HFF-Myc (cell line): ENCODE data around the gene RPL7A.
A peak's percentile ranks its signal among the peaks of the same experiment; 100 is the strongest.

Experiments used
- DNase-seq: peaks from one replicate; pipeline ENCODE4 v3.0.0-alpha.2; 2011; ENCODE audit warnings: low read depth; ENCODE audit errors: extremely low read depth
- H3K4me3 ChIP-seq: replicated peaks from 2 replicates; pipeline ENCODE4 v1.5.1; 2011; ENCODE audit warnings: low read depth, mild to moderate bottlenecking, control low read depth, low read length
- CTCF ChIP-seq: IDR thresholded peaks from 2 replicates; pipeline ENCODE4 v1.5.1; 2012; ENCODE audit warnings: mild to moderate bottlenecking, low read depth, low read length, control low read depth; ENCODE audit errors: missing control alignments

Gene RPL7A

GRCh38 chr9:133348718-133349573 lies 928 bp downstream of the RPL7A start:
- peak overlapping the region; percentile 100 for H3K4me3 ChIP-seq
- DNase-seq = no peak
- TF ChIP-seq CTCF = no peak

- TF ChIP-seq CTCF = no peak
- no peak for DNase-seq
- H3K4me3 ChIP-seq = peak overlapping the region; percentile 100
Measured at GRCh38 chr9:133349965-133350616, 2.1 kb downstream of the RPL7A start.

- TF ChIP-seq CTCF = no peak
- no peak for DNase-seq
- H3K4me3 ChIP-seq = no peak overlapping the region
Measured at GRCh38 chr9:133351526-133351907, 3.5 kb downstream of the RPL7A start.

GRCh38 chr9:133351908-133352634 lies 4.1 kb downstream of the RPL7A start:
- DNase-seq = peak; percentile 56
- no peak overlapping the region for H3K4me3 ChIP-seq
- TF ChIP-seq CTCF = peak; percentile 78

- no peak for TF ChIP-seq CTCF
Measured at GRCh38 chr9:133352635-133353340, 4.8 kb downstream of the RPL7A start.

GRCh38 chr9:133353548-133353947 lies 5.5 kb downstream of the RPL7A start:
- no peak for DNase-seq
- TF ChIP-seq CTCF = no peak
- H3K4me3 ChIP-seq = no peak overlapping the region

More at GRCh38 chr9:133352635-133353340, 4.8 kb downstream of the RPL7A start:
- no peak for DNase-seq
- H3K4me3 ChIP-seq = no peak overlapping the region
